SJSA1 (cell line): ENCODE results near the gene ZDHHC14. TPM values are rescaled to one million over a fixed set of nuclear protein-coding genes. Genes with fewer than 3 reads are reported as not detected.

Experiments
- DNase-seq, 2 experiments: peaks; one replicate each; pipeline ENCODE4 v3.0.0-alpha.2; 2015 to 2020; ENCODE audit warnings: low spot score in 2 of 2, low read depth in 1 of 2
- H3K27ac ChIP-seq: fragments of 250-450 bp; sonication (Bioruptor Pico); 2 replicates; pipeline ENCODE4 v1.5.1; 2020; ENCODE audit warnings: mild to moderate bottlenecking, moderate library complexity
- H3K27me3 ChIP-seq: fragments of 250-450 bp; sonication (Bioruptor Pico); replicated peaks from 2 replicates; pipeline ENCODE4 v1.5.1; 2020; ENCODE audit warnings: mild to moderate bottlenecking, moderate library complexity
- H3K36me3 ChIP-seq: fragments of 250-450 bp; sonication (Bioruptor Pico); 2 replicates; pipeline ENCODE4 v1.5.1; 2020; ENCODE audit warnings: mild to moderate bottlenecking
- H3K4me1 ChIP-seq: fragments of 250-450 bp; sonication (Bioruptor Pico); replicated peaks from 2 replicates; pipeline ENCODE4 v1.6.1; 2021; ENCODE audit warnings: mild to moderate bottlenecking
- H3K4me3 ChIP-seq: fragments of 250-450 bp; sonication (Bioruptor Pico); 2 replicates; pipeline ENCODE4 v1.5.1; 2020; ENCODE audit warnings: mild to moderate bottlenecking
- H3K9me3 ChIP-seq: fragments of 250-450 bp; sonication (Bioruptor Pico); replicated peaks from 2 replicates; pipeline ENCODE4 v1.5.1; 2020; ENCODE audit warnings: mild to moderate bottlenecking
- total RNA-seq: library from RNA; depleted of rRNA; stranded (reverse); fragments of >200 nt; shearing (Covaris generic); gene quantifications from 2 replicates; pipeline ENCODE4 v1.2.3, GENCODE V29; 2014

Gene ZDHHC14
- total RNA-seq, 1 experiment from 2014 or later = 8.4 TPM

- H3K4me3 ChIP-seq = no peak overlapping the region
Observed at GRCh38 chr6:157593596-157593995, 212.6 kb downstream of the ZDHHC14 start.

GRCh38 chr6:157594292-157594691, 213.3 kb downstream of the ZDHHC14 start:
- no peaks in the 10 kb centered on the region for H3K36me3 ChIP-seq
- no peak overlapping the region for H3K4me3 ChIP-seq
- H3K27ac ChIP-seq = no peak overlapping the region
- DNase-seq = peak in 1 of 2 experiments; percentile 1
- H3K4me1 ChIP-seq = peaks cover 24% of the 10 kb centered on the region
- H3K27me3 ChIP-seq = no peaks in the 10 kb centered on the region
- peaks cover 7% of the 10 kb centered on the region for H3K9me3 ChIP-seq

More at GRCh38 chr6:157593596-157593995, 212.6 kb downstream of the ZDHHC14 start:
- peaks cover 10% of the 10 kb centered on the region for H3K9me3 ChIP-seq
- no peak overlapping the region for H3K27ac ChIP-seq
- no peaks in the 10 kb centered on the region for H3K36me3 ChIP-seq
- peaks cover 24% of the 10 kb centered on the region for H3K4me1 ChIP-seq
- no peaks in the 10 kb centered on the region for H3K27me3 ChIP-seq
- no peak for DNase-seq

GRCh38 chr6:157595768-157596167, 214.8 kb downstream of the ZDHHC14 start:
- Histone ChIP-seq H3K36me3 (no peaks in the 10 kb centered on the region), H3K9me3 (no peaks in the 10 kb centered on the region), H3K4me3 (no peak overlapping the region), H3K27me3 (no peaks in the 10 kb centered on the region), H3K27ac (no peak overlapping the region), H3K4me1 (peaks cover 24% of the 10 kb centered on the region)
- DNase-seq = peak in 1 of 2 experiments; percentile 25

- Histone ChIP-seq H3K9me3 (no peaks in the 10 kb centered on the region), H3K27me3 (no peaks in the 10 kb centered on the region), H3K27ac (no peak overlapping the region), H3K36me3 (no peaks in the 10 kb centered on the region), H3K4me1 (peaks cover 24% of the 10 kb centered on the region), H3K4me3 (no peak overlapping the region)
- peak in 1 of 2 experiments; percentile 17 for DNase-seq
Observed at GRCh38 chr6:157596461-157596860, 215.5 kb downstream of the ZDHHC14 start.

GRCh38 chr6:157596886-157597285, 215.9 kb downstream of the ZDHHC14 start:
- Histone ChIP-seq H3K4me3 (no peak overlapping the region), H3K27ac (no peak overlapping the region), H3K27me3 (no peaks in the 10 kb centered on the region), H3K36me3 (no peaks in the 10 kb centered on the region), H3K4me1 (peaks cover 24% of the 10 kb centered on the region), H3K9me3 (no peaks in the 10 kb centered on the region)
- peak; percentile 60 to 78 for DNase-seq

- no peaks in the 10 kb centered on the region for H3K9me3 ChIP-seq
- no peak overlapping the region for H3K27ac ChIP-seq
- H3K36me3 ChIP-seq = no peaks in the 10 kb centered on the region
- peaks cover 24% of the 10 kb centered on the region for H3K4me1 ChIP-seq
- H3K4me3 ChIP-seq = no peak overlapping the region
- H3K27me3 ChIP-seq = no peaks in the 10 kb centered on the region
- DNase-seq = peak; percentile 62 to 70
Observed at GRCh38 chr6:157597461-157598312, 216.7 kb downstream of the ZDHHC14 start.

GRCh38 chr6:157599191-157599590, 218.2 kb downstream of the ZDHHC14 start:
- H3K36me3 ChIP-seq = no peaks in the 10 kb centered on the region
- H3K27ac ChIP-seq = no peak overlapping the region
- H3K4me1 ChIP-seq = peaks cover 24% of the 10 kb centered on the region
- H3K9me3 ChIP-seq = no peaks in the 10 kb centered on the region
- DNase-seq = peak in 1 of 2 experiments; percentile 28
- no peak overlapping the region for H3K4me3 ChIP-seq
- no peaks in the 10 kb centered on the region for H3K27me3 ChIP-seq

- Histone ChIP-seq H3K36me3 (no peaks in the 10 kb centered on the region), H3K27me3 (no peaks in the 10 kb centered on the region), H3K4me3 (no peak overlapping the region), H3K27ac (no peak overlapping the region), H3K9me3 (no peaks in the 10 kb centered on the region), H3K4me1 (peaks cover 24% of the 10 kb centered on the region)
- peak in 1 of 2 experiments; percentile 31 for DNase-seq
Observed at GRCh38 chr6:157600807-157601206, 219.8 kb downstream of the ZDHHC14 start.

- no peak overlapping the region for H3K27ac ChIP-seq
- H3K9me3 ChIP-seq = no peaks in the 10 kb centered on the region
- H3K4me3 ChIP-seq = no peak overlapping the region
- no peaks in the 10 kb centered on the region for H3K36me3 ChIP-seq
- peaks cover 20% of the 10 kb centered on the region for H3K4me1 ChIP-seq
- no peaks in the 10 kb centered on the region for H3K27me3 ChIP-seq
- DNase-seq = peak in 1 of 2 experiments; percentile 20
Observed at GRCh38 chr6:157602521-157603295, 221.7 kb downstream of the ZDHHC14 start.

- no peaks in the 10 kb centered on the region for H3K36me3 ChIP-seq
- H3K27me3 ChIP-seq = no peaks in the 10 kb centered on the region
- H3K4me3 ChIP-seq = no peak overlapping the region
- peak in 1 of 2 experiments; percentile 31 for DNase-seq
- peaks cover 15% of the 10 kb centered on the region for H3K4me1 ChIP-seq
- H3K9me3 ChIP-seq = no peaks in the 10 kb centered on the region
- H3K27ac ChIP-seq = no peak overlapping the region
Observed at GRCh38 chr6:157603314-157603940, 222.4 kb downstream of the ZDHHC14 start.

GRCh38 chr6:157603971-157604370, 223.0 kb downstream of the ZDHHC14 start:
- DNase-seq = peak in 1 of 2 experiments; percentile 12
- H3K27me3 ChIP-seq = no peaks in the 10 kb centered on the region
- H3K4me1 ChIP-seq = peaks cover 15% of the 10 kb centered on the region
- H3K36me3 ChIP-seq = no peaks in the 10 kb centered on the region
- H3K27ac ChIP-seq = no peak overlapping the region
- H3K9me3 ChIP-seq = no peaks in the 10 kb centered on the region
- no peak overlapping the region for H3K4me3 ChIP-seq

GRCh38 chr6:157604816-157605215, 223.8 kb downstream of the ZDHHC14 start:
- Histone ChIP-seq H3K27me3 (no peaks in the 10 kb centered on the region), H3K36me3 (no peaks in the 10 kb centered on the region), H3K4me1 (peaks cover 15% of the 10 kb centered on the region), H3K27ac (no peak overlapping the region), H3K9me3 (no peaks in the 10 kb centered on the region), H3K4me3 (no peak overlapping the region)
- DNase-seq = peak in 1 of 2 experiments; percentile 4

- Histone ChIP-seq H3K27me3 (no peaks in the 10 kb centered on the region), H3K9me3 (no peaks in the 10 kb centered on the region), H3K36me3 (no peaks in the 10 kb centered on the region), H3K4me3 (no peak overlapping the region), H3K27ac (no peak overlapping the region), H3K4me1 (peaks cover 15% of the 10 kb centered on the region)
- DNase-seq = no peak
Observed at GRCh38 chr6:157605484-157605883, 224.5 kb downstream of the ZDHHC14 start.
